HG03460 (cell line): ENCODE measurements around the gene FBXO15.

ENCODE experiments used
- ATAC-seq: cut with Tn5 transposase; IDR thresholded peaks from one replicate; pipeline ENCODE4 v1.9.1; 2021; ENCODE audit not compliant: unreplicated experiment

FBXO15 gene

GRCh38 chr18:74115046-74115445 is 32.6 kb downstream of the FBXO15 start:
- ATAC-seq, result no peak

- no peak for ATAC-seq
Observed at GRCh38 chr18:74114116-74114515, 33.5 kb downstream of the FBXO15 start.

- no peak for ATAC-seq
Observed at GRCh38 chr18:74113711-74114110, 33.9 kb downstream of the FBXO15 start.

- no peak for ATAC-seq
Observed at GRCh38 chr18:74110976-74111375, 36.7 kb downstream of the FBXO15 start.

GRCh38 chr18:74110149-74110548 is 37.5 kb downstream of the FBXO15 start:
- ATAC-seq, result no peak

GRCh38 chr18:74108460-74108859 is 39.2 kb downstream of the FBXO15 start:
- no peak for ATAC-seq

- ATAC-seq, result no peak
Observed at GRCh38 chr18:74097803-74098202, 49.8 kb downstream of the FBXO15 start.

- no peak for ATAC-seq
Observed at GRCh38 chr18:74092922-74093321, 54.7 kb downstream of the FBXO15 start.

- ATAC-seq, result no peak
Observed at GRCh38 chr18:74084184-74084855, 63.3 kb downstream of the FBXO15 start.

- ATAC-seq, result no peak
Observed at GRCh38 chr18:74083557-74083952, 64.1 kb downstream of the FBXO15 start.

GRCh38 chr18:74082742-74083556 is 64.7 kb downstream of the FBXO15 start:
- ATAC-seq, result no peak

GRCh38 chr18:74081966-74082741 is 65.5 kb downstream of the FBXO15 start:
- ATAC-seq, result peak; percentile 89

GRCh38 chr18:74078257-74078656 is 69.4 kb downstream of the FBXO15 start:
- ATAC-seq, result no peak

- ATAC-seq, result no peak
Observed at GRCh38 chr18:74074668-74075564, 72.7 kb downstream of the FBXO15 start.

GRCh38 chr18:74073957-74074667 is 73.5 kb downstream of the FBXO15 start:
- no peak for ATAC-seq

GRCh38 chr18:74069178-74070050 is 78.2 kb downstream of the FBXO15 start:
- ATAC-seq, result no peak

GRCh38 chr18:74068296-74068695 is 79.3 kb downstream of the FBXO15 start:
- ATAC-seq, result no peak

- no peak for ATAC-seq
Observed at GRCh38 chr18:74066018-74066417, 81.6 kb downstream of the FBXO15 start.

- ATAC-seq, result no peak
Observed at GRCh38 chr18:74065366-74065765, 82.3 kb downstream of the FBXO15 start.
